H9 (cell line): Measurements from ENCODE around the gene STK32C. TPM values are rescaled to one million over a fixed set of nuclear protein-coding genes. Genes with fewer than 3 reads are reported as not detected.

Experiments
- DNase-seq: peaks from one replicate; pipeline ENCODE4 v3.0.0-alpha.2; 2017
- H2AFZ ChIP-seq: one replicate; pipeline ENCODE4 v1.6.1; 2013; ENCODE audit warnings: mild to moderate bottlenecking, low read length, control low read depth, moderate library complexity
- H2AK5ac ChIP-seq: 2 replicates; pipeline ENCODE4 v1.6.1; 2013; ENCODE audit warnings: low read length, control low read depth, mixed read lengths; ENCODE audit not compliant: insufficient read length
- H2BK120ac ChIP-seq: one replicate; pipeline ENCODE4 v1.6.1; 2013; ENCODE audit warnings: low read depth, mild to moderate bottlenecking, low read length, control low read depth, inconsistent platforms; ENCODE audit not compliant: poor library complexity, severe bottlenecking
- H2BK12ac ChIP-seq: 2 replicates; pipeline ENCODE4 v1.6.1; 2013; ENCODE audit warnings: low read length, control low read depth, mixed read lengths, low read depth; ENCODE audit not compliant: insufficient read length
- H2BK15ac ChIP-seq: 2 replicates; pipeline ENCODE4 v1.6.1; 2013; ENCODE audit warnings: low read depth, low read length, control low read depth
- H2BK20ac ChIP-seq: one replicate; pipeline ENCODE4 v1.6.1; 2013; ENCODE audit warnings: low read depth, mild to moderate bottlenecking, low read length, control low read depth, inconsistent platforms; ENCODE audit not compliant: poor library complexity, severe bottlenecking
- H2BK5ac ChIP-seq: 2 replicates; pipeline ENCODE4 v1.6.1; 2013; ENCODE audit warnings: low read length, control low read depth, mixed read lengths; ENCODE audit not compliant: insufficient read length
- H3K14ac ChIP-seq: 2 replicates; pipeline ENCODE4 v1.6.1; 2013; ENCODE audit warnings: low read length, control low read depth; ENCODE audit not compliant: insufficient read depth
- H3K18ac ChIP-seq: 2 replicates; pipeline ENCODE4 v1.6.1; 2013; ENCODE audit warnings: low read depth, mild to moderate bottlenecking, mixed read lengths, low read length, control low read depth; ENCODE audit not compliant: insufficient read length
- H3K23ac ChIP-seq: 2 replicates; pipeline ENCODE4 v1.6.1; 2013; ENCODE audit warnings: low read length, control low read depth, mixed read lengths, low read depth; ENCODE audit not compliant: insufficient read length
- H3K23me2 ChIP-seq: 2 replicates; pipeline ENCODE4 v1.6.1; 2013; ENCODE audit warnings: low read depth, mild to moderate bottlenecking, mixed read lengths, low read length, control low read depth; ENCODE audit not compliant: insufficient read length, poor library complexity, severe bottlenecking
- H3K27ac ChIP-seq: 2 replicates; pipeline ENCODE4 v1.5.1; 2013; ENCODE audit warnings: low read length, control low read depth, mixed read lengths, low read depth; ENCODE audit not compliant: insufficient read length
- H3K27me3 ChIP-seq: 2 replicates; pipeline ENCODE4 v1.6.1; 2013; ENCODE audit warnings: low read length, control low read depth, inconsistent platforms; ENCODE audit not compliant: insufficient read depth
- H3K4ac ChIP-seq: 2 replicates; pipeline ENCODE4 v1.6.1; 2013; ENCODE audit warnings: low read depth, mild to moderate bottlenecking, control low read depth, inconsistent platforms, low read length, moderate library complexity
- H3K4me1 ChIP-seq: 2 replicates; pipeline ENCODE4 v1.6.1; 2013; ENCODE audit warnings: low read length, control low read depth, inconsistent platforms; ENCODE audit not compliant: insufficient read depth
- H3K4me2 ChIP-seq: 2 replicates; pipeline ENCODE4 v1.6.1; 2013; ENCODE audit warnings: low read length, control low read depth, mixed read lengths; ENCODE audit not compliant: insufficient read length, insufficient read depth
- H3K56ac ChIP-seq: 2 replicates; pipeline ENCODE4 v1.6.1; 2013; ENCODE audit warnings: low read depth, mild to moderate bottlenecking, mixed read lengths, low read length, control low read depth; ENCODE audit not compliant: insufficient read length
- H3K79me1 ChIP-seq: 2 replicates; pipeline ENCODE4 v1.6.1; 2013; ENCODE audit warnings: low read depth, mild to moderate bottlenecking, moderate library complexity, low read length, control low read depth, inconsistent platforms; ENCODE audit not compliant: insufficient read depth, poor library complexity, severe bottlenecking
- H3K79me2 ChIP-seq: 2 replicates; pipeline ENCODE4 v1.6.1; 2013; ENCODE audit warnings: low read length, control low read depth, inconsistent platforms; ENCODE audit not compliant: insufficient read depth
- H3K9ac ChIP-seq: 2 replicates; pipeline ENCODE4 v1.6.1; 2013; ENCODE audit warnings: low read length, control low read depth, mixed read lengths; ENCODE audit not compliant: insufficient read length; ENCODE audit errors: extremely low read depth
- H3K9me3 ChIP-seq: one replicate; pipeline ENCODE4 v1.6.1; 2013; ENCODE audit warnings: low read depth, low read length, inconsistent platforms; ENCODE audit not compliant: control insufficient read depth
- H3T11ph ChIP-seq: one replicate; pipeline ENCODE4 v1.6.1; 2013; ENCODE audit warnings: mild to moderate bottlenecking, low read length, control low read depth, inconsistent platforms
- H4K20me1 ChIP-seq: one replicate; pipeline ENCODE4 v1.6.1; 2013; ENCODE audit not compliant: control insufficient read depth, insufficient read length, insufficient read depth
- H4K5ac ChIP-seq: 2 replicates; pipeline ENCODE4 v1.6.1; 2013; ENCODE audit warnings: low read depth, mild to moderate bottlenecking, mixed read lengths, low read length, control low read depth; ENCODE audit not compliant: insufficient read length
- H4K8ac ChIP-seq: replicated peaks from 2 replicates; pipeline ENCODE4 v1.6.1; 2013; ENCODE audit warnings: low read length, control low read depth, mixed read lengths, low read depth; ENCODE audit not compliant: insufficient read length
- H4K91ac ChIP-seq: 2 replicates; pipeline ENCODE4 v1.6.1; 2013; ENCODE audit warnings: low read depth, mild to moderate bottlenecking, moderate library complexity, mixed read lengths, low read length, control low read depth; ENCODE audit not compliant: insufficient read length
- H3K27ac Mint-ChIP-seq, 3 experiments: 2 replicates in 2 of 3; 3 replicates in 1 of 3; pipeline ENCODE4 v1.8.0; 2020 to 2021; ENCODE audit warnings: mixed read lengths in 3 of 3, mild to moderate bottlenecking in 1 of 3, moderate library complexity in 1 of 3
- H3K27me3 Mint-ChIP-seq: 2 replicates; pipeline ENCODE4 v1.8.0; 2021; ENCODE audit warnings: low read depth, mild to moderate bottlenecking, moderate library complexity, mixed read lengths
- H3K36me3 Mint-ChIP-seq, 3 experiments: 2 replicates in 2 of 3; 3 replicates in 1 of 3; pipeline ENCODE4 v1.8.0; 2020 to 2021; ENCODE audit warnings: low read depth in 3 of 3, mixed read lengths in 3 of 3; ENCODE audit not compliant: insufficient read depth in 1 of 3
- H3K4me1 Mint-ChIP-seq, 2 experiments: 2 replicates each; pipeline ENCODE4 v1.8.0; 2020; ENCODE audit warnings: mixed read lengths in 2 of 2
- H3K4me3 Mint-ChIP-seq, 2 experiments: 2 replicates in 1 of 2; 3 replicates in 1 of 2; pipeline ENCODE4 v1.8.0; 2020 to 2021; ENCODE audit warnings: mild to moderate bottlenecking in 2 of 2, mixed read lengths in 2 of 2, moderate library complexity in 1 of 2
- H3K9me3 Mint-ChIP-seq, 2 experiments: 2 replicates in 1 of 2; 3 replicates in 1 of 2; pipeline ENCODE4 v1.8.0; 2020; ENCODE audit warnings: mild to moderate bottlenecking in 2 of 2, mixed read lengths in 2 of 2, moderate library complexity in 1 of 2
- WGBS: extraction: QIAGEN DNeasy Blood & Tissue Kit; methylation state at CpG from one replicate; pipeline ENCODE4 v1.1.7; 2013; ENCODE audit warnings: missing lambda C conversion rate, low lambda C conversion rate, mixed read lengths; ENCODE audit not compliant: insufficient read length; ENCODE audit errors: extremely low coverage; 5-methylcytosine and 5-hydroxymethylcytosine counted together
- total RNA-seq: library from RNA; stranded (reverse); gene quantifications from 2 replicates; pipeline ENCODE4 v1.2.1, GENCODE V29; 2021
- TF ChIP-seq, protein P1 (sequence below): fragments of 200-600 bp; sonication (generic); conservative IDR thresholded peaks from 3 replicates; pipeline ENCODE4 v1.8.0; 2021; ENCODE audit warnings: antibody characterized with exemption, mild to moderate bottlenecking

Gene STK32C
- total RNA-seq, 1 experiment from 2014 or later, result 11.3 TPM

DNA sequence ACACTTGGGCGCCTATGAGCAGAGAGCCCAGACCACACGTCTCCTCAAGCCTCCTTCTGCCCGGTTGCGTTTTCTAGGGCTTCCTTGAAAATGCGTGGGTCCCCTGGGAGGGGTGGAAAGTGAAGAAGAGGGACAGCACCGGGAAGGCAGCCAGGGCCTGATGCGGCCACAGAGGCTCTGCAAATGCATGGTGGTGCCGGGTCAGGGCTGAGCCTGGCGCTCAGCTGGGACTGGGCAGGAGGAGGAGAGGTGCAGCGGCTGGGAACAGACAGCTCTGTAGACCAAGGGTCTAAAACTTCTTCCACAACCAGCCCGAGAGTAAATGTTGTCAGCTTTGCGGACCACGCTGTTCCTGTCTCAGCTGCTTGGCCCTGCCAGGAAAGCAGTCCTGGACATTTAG, 119.4 kb downstream of the STK32C start:
- no peak overlapping the region for H4K8ac ChIP-seq
- peaks cover 5 to 8% of the 10 kb centered on the region in 2 experiments for H3K4me1 Mint-ChIP-seq
- H3K4me2 ChIP-seq, result peak overlapping the region; percentile 58
- H2BK120ac ChIP-seq, result no peak overlapping the region
- H2BK5ac ChIP-seq, result no peak overlapping the region
- H3K27me3 Mint-ChIP-seq, result peaks cover 61% of the 10 kb centered on the region
- H2BK12ac ChIP-seq, result no peak overlapping the region
- H3K23ac ChIP-seq, result no peak overlapping the region
- no peaks in the 10 kb centered on the region for H3K79me1 ChIP-seq
- H3K79me2 ChIP-seq, result no peaks in the 10 kb centered on the region
- no peak overlapping the region for H3K9ac ChIP-seq
- no peak overlapping the region for H3K27ac ChIP-seq
- no peak overlapping the region for H3T11ph ChIP-seq
- H2AK5ac ChIP-seq, result no peak overlapping the region
- peak overlapping the region; percentile 61 to 76 for H3K4me3 Mint-ChIP-seq
- no peak overlapping the region for H3K27ac Mint-ChIP-seq
- H4K91ac ChIP-seq, result no peak overlapping the region
- H3K27me3 ChIP-seq, result peaks cover 20% of the 10 kb centered on the region; the same call in 1 of the 2 replicates
- peaks cover 22% of the 10 kb centered on the region for H3K23me2 ChIP-seq
- H2BK20ac ChIP-seq, result no peak overlapping the region
- no peak overlapping the region for H3K4ac ChIP-seq
- no peak overlapping the region for H3K56ac ChIP-seq
- no peak overlapping the region for H2BK15ac ChIP-seq
- H4K5ac ChIP-seq, result no peak overlapping the region
- no peak overlapping the region for H3K14ac ChIP-seq
- H3K18ac ChIP-seq, result no peak overlapping the region
- DNase-seq, result no peak
- H4K20me1 ChIP-seq, result no peaks in the 10 kb centered on the region
- H3K9me3 Mint-ChIP-seq, result peaks cover 0 to 3% of the 10 kb centered on the region in 2 experiments; a peak in 3 of 5 replicates
- H2AFZ ChIP-seq, result no peak overlapping the region
- H3K9me3 ChIP-seq, result no peaks in the 10 kb centered on the region
- peaks cover 8 to 31% (median 29%) of the 10 kb centered on the region in 3 experiments; a peak in 6 of 7 replicates for H3K36me3 Mint-ChIP-seq
- no peaks in the 10 kb centered on the region; the same call in 1 of the 2 replicates for H3K4me1 ChIP-seq
- WGBS, result no CpG with 5 or more reads among the region's 13 CpGs
- TF ChIP-seq, protein P1, sequence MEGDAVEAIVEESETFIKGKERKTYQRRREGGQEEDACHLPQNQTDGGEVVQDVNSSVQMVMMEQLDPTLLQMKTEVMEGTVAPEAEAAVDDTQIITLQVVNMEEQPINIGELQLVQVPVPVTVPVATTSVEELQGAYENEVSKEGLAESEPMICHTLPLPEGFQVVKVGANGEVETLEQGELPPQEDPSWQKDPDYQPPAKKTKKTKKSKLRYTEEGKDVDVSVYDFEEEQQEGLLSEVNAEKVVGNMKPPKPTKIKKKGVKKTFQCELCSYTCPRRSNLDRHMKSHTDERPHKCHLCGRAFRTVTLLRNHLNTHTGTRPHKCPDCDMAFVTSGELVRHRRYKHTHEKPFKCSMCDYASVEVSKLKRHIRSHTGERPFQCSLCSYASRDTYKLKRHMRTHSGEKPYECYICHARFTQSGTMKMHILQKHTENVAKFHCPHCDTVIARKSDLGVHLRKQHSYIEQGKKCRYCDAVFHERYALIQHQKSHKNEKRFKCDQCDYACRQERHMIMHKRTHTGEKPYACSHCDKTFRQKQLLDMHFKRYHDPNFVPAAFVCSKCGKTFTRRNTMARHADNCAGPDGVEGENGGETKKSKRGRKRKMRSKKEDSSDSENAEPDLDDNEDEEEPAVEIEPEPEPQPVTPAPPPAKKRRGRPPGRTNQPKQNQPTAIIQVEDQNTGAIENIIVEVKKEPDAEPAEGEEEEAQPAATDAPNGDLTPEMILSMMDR, result no peak
